Kidney glomerular epithelial cell (primary cell): ENCODE data around the gene DAP3.

Source experiments
- DNase-seq: peaks from one replicate; lab custom pipeline; 2025; lab: John Stamatoyannopoulos, UW

Gene DAP3

GRCh38 chr1:155776414-155776813, 87.5 kb downstream of the DAP3 start:
- DNase-seq = no peak

- DNase-seq = no peak
Observed at GRCh38 chr1:155777582-155777981, 88.7 kb downstream of the DAP3 start.
